GM23338 (cell line): Measurements from ENCODE around the gene MAG.

ENCODE experiments used
- CREB1 ChIP-seq: fragments of 250-450 bp; sonication (Bioruptor Pico); IDR thresholded peaks from 2 replicates; pipeline ENCODE4 v1.5.0; 2020; ENCODE audit warnings: low read depth, mild to moderate bottlenecking, moderate library complexity
- EZH2 ChIP-seq: fragments of 200-600 bp; sonication (generic); IDR thresholded peaks from one replicate; pipeline ENCODE4 v1.8.0; 2017; ENCODE audit warnings: antibody characterized with exemption, mild to moderate bottlenecking, low read depth; ENCODE audit not compliant: unreplicated experiment
- EZH2phosphoT487 ChIP-seq: fragments of 200-600 bp; sonication (generic); IDR thresholded peaks from one replicate; pipeline ENCODE4 v1.8.1; 2018; ENCODE audit warnings: antibody characterized with exemption; ENCODE audit not compliant: unreplicated experiment
- JUNB ChIP-seq: IDR thresholded peaks from one replicate; pipeline ENCODE4 v1.6.1; 2016; ENCODE audit warnings: antibody characterized with exemption; ENCODE audit not compliant: unreplicated experiment
- NANOG ChIP-seq: IDR thresholded peaks from 2 replicates; pipeline ENCODE4 v1.6.1; 2016; ENCODE audit warnings: antibody characterized with exemption, borderline replicate concordance
- POLR2AphosphoS5 ChIP-seq: IDR thresholded peaks from 2 replicates; pipeline ENCODE4 v1.6.1; 2016; ENCODE audit warnings: antibody characterized with exemption, low read depth
- ZNF114 ChIP-seq: fragments of 250-450 bp; sonication (Bioruptor Pico); IDR thresholded peaks from 2 replicates; pipeline ENCODE4 v1.5.0; 2020; ENCODE audit warnings: mild to moderate bottlenecking, moderate library complexity
- ZNF331 ChIP-seq: fragments of 250-450 bp; sonication (Bioruptor Pico); IDR thresholded peaks from 2 replicates; pipeline ENCODE4 v1.5.0; 2020; ENCODE audit warnings: low read depth, mild to moderate bottlenecking, moderate library complexity
- TF ChIP-seq, protein P1 (sequence below), 2 experiments: fragments of 200-600 bp in 1 of 2; sonication (generic) in 1 of 2; conservative IDR thresholded peaks; 2 replicates each; pipeline versions ENCODE4 v1.5.1 to v1.6.1; 2016 to 2017; ENCODE audit warnings: antibody characterized with exemption in 2 of 2, low read depth in 2 of 2, mild to moderate bottlenecking in 2 of 2, moderate library complexity in 1 of 2
- TF ChIP-seq, protein P2 (sequence below): IDR thresholded peaks from one replicate; pipeline ENCODE4 v1.6.1; 2018; ENCODE audit warnings: antibody characterized with exemption; ENCODE audit not compliant: unreplicated experiment
- TF ChIP-seq, protein P3 (sequence below): IDR thresholded peaks from 2 replicates; pipeline ENCODE4 v1.6.1; 2016; ENCODE audit warnings: antibody characterized with exemption

DNA sequence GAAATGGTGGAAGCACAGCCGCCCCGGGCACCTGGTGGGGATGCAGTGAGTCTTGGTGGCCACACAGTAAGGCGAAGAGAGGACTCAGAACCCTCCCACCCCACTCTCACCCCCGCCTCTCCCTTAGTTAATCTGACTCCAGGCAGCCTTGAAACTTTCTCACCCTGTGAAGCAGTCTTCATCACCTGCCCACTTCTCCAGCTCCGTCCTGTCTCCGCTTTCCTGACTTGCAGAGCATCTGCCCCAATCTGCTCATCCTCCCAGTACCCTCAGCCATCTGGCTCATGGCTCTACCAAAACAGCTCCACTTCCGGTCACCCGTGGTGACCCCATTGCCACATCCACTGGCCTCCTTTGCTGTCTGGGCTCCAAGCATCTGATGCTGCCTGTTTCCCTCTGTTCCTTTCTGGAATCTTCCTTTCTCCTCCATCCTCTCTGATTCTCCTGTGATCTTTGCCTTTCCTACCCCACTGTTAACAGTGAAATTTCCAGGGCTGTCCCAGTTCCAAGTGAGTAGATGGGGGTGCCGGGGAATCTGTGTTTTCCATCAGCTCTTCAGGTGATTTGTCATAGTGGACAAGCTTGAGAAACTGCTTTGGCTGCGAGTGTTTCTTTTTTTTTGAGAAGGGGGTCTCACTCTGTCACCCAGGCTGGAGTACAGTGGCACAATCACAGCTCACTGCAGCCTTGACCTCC lies 18.9 kb upstream of the MAG start:
- TF ChIP-seq POLR2AphosphoS5 (no peak), EZH2 (no peak), ZNF331 (CRISPR knock-in tag) (no peak), EZH2phosphoT487 (no peak), CREB1 (CRISPR knock-in tag) (no peak), JUNB (no peak), NANOG (no peak), ZNF114 (CRISPR knock-in tag) (no peak)
- TF ChIP-seq, protein P1, sequence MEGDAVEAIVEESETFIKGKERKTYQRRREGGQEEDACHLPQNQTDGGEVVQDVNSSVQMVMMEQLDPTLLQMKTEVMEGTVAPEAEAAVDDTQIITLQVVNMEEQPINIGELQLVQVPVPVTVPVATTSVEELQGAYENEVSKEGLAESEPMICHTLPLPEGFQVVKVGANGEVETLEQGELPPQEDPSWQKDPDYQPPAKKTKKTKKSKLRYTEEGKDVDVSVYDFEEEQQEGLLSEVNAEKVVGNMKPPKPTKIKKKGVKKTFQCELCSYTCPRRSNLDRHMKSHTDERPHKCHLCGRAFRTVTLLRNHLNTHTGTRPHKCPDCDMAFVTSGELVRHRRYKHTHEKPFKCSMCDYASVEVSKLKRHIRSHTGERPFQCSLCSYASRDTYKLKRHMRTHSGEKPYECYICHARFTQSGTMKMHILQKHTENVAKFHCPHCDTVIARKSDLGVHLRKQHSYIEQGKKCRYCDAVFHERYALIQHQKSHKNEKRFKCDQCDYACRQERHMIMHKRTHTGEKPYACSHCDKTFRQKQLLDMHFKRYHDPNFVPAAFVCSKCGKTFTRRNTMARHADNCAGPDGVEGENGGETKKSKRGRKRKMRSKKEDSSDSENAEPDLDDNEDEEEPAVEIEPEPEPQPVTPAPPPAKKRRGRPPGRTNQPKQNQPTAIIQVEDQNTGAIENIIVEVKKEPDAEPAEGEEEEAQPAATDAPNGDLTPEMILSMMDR (conservative IDR thresholded peaks at IDR 0.05; ENCODE audit: low read depth in 2 of 2), result no peak
- TF ChIP-seq, protein P2, sequence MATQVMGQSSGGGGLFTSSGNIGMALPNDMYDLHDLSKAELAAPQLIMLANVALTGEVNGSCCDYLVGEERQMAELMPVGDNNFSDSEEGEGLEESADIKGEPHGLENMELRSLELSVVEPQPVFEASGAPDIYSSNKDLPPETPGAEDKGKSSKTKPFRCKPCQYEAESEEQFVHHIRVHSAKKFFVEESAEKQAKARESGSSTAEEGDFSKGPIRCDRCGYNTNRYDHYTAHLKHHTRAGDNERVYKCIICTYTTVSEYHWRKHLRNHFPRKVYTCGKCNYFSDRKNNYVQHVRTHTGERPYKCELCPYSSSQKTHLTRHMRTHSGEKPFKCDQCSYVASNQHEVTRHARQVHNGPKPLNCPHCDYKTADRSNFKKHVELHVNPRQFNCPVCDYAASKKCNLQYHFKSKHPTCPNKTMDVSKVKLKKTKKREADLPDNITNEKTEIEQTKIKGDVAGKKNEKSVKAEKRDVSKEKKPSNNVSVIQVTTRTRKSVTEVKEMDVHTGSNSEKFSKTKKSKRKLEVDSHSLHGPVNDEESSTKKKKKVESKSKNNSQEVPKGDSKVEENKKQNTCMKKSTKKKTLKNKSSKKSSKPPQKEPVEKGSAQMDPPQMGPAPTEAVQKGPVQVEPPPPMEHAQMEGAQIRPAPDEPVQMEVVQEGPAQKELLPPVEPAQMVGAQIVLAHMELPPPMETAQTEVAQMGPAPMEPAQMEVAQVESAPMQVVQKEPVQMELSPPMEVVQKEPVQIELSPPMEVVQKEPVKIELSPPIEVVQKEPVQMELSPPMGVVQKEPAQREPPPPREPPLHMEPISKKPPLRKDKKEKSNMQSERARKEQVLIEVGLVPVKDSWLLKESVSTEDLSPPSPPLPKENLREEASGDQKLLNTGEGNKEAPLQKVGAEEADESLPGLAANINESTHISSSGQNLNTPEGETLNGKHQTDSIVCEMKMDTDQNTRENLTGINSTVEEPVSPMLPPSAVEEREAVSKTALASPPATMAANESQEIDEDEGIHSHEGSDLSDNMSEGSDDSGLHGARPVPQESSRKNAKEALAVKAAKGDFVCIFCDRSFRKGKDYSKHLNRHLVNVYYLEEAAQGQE, result no peak
- TF ChIP-seq, protein P3, sequence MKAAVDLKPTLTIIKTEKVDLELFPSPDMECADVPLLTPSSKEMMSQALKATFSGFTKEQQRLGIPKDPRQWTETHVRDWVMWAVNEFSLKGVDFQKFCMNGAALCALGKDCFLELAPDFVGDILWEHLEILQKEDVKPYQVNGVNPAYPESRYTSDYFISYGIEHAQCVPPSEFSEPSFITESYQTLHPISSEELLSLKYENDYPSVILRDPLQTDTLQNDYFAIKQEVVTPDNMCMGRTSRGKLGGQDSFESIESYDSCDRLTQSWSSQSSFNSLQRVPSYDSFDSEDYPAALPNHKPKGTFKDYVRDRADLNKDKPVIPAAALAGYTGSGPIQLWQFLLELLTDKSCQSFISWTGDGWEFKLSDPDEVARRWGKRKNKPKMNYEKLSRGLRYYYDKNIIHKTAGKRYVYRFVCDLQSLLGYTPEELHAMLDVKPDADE, result no peak
